ENCODE results near the gene WDPCP.

DNA sequence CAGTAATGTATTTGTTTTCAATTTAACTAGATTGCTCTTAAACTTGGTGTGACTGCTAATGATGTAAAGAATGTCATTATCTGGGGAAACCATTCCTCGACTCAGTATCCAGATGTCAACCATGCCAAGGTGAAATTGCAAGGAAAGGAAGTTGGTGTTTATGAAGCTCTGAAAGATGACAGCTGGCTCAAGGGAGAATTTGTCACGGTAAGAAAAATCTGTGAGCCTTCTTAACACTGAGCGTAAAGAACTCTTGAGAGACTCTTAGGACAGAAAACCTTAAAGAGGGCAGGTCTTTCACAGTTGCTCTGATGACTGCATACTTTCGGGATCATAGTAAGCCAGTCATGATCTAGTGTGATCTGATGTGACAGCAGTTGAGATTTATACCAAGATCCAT is 16.4 kb upstream of the WDPCP start:
- TF ChIP-seq, protein P1, sequence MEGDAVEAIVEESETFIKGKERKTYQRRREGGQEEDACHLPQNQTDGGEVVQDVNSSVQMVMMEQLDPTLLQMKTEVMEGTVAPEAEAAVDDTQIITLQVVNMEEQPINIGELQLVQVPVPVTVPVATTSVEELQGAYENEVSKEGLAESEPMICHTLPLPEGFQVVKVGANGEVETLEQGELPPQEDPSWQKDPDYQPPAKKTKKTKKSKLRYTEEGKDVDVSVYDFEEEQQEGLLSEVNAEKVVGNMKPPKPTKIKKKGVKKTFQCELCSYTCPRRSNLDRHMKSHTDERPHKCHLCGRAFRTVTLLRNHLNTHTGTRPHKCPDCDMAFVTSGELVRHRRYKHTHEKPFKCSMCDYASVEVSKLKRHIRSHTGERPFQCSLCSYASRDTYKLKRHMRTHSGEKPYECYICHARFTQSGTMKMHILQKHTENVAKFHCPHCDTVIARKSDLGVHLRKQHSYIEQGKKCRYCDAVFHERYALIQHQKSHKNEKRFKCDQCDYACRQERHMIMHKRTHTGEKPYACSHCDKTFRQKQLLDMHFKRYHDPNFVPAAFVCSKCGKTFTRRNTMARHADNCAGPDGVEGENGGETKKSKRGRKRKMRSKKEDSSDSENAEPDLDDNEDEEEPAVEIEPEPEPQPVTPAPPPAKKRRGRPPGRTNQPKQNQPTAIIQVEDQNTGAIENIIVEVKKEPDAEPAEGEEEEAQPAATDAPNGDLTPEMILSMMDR (IDR thresholded peaks at IDR 0.05) = no peak
- TF ChIP-seq POLR2A (IDR thresholded peaks at IDR 0.05) (no peak), POLR2AphosphoS5 (IDR thresholded peaks at IDR 0.05; ENCODE audit: insufficient read depth in 1 of 2, low read depth in 1 of 2) (no peak)

Data from vagina (tissue), 2 donors.